HG03066 (cell line): ENCODE results near the gene ELOVL2.
"Not testable (repeated sequence)": the region's sequence is repeated elsewhere in the genome, so short reads cannot be mapped to it uniquely, and the experiment has no call there.

Experiments
- ATAC-seq: cut with Tn5 transposase; IDR thresholded peaks from one replicate; pipeline ENCODE4 v1.9.1; 2021; ENCODE audit warnings: low read depth; ENCODE audit not compliant: unreplicated experiment

ELOVL2 gene

DNA sequence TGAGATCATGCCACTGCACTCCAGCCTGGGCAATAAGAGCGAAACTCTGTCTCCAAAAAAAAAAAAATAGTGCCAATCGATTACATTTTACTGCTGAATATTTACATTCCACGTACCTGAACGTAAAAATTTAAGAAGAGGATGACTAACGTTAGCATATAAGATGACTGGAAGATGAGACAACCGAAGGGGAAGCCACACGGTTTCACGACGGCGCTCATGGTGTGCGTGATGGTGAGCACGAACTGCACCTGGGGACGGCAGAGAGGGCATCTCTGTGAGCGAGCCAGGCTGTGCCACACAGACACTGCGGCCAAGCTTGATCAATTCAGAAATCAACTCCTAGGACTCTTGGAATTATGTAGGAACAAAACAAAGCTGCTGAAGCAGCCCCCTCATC, 54.5 kb downstream of the ELOVL2 start:
- no peak for ATAC-seq

- ATAC-seq, result not testable (repeated sequence)
These were observed 59.1 kb downstream of the ELOVL2 start for GRCh38 chr6:10984959-10985358.

- ATAC-seq, result no peak
These were observed 62.7 kb downstream of the ELOVL2 start for GRCh38 chr6:10981409-10981808.

DNA sequence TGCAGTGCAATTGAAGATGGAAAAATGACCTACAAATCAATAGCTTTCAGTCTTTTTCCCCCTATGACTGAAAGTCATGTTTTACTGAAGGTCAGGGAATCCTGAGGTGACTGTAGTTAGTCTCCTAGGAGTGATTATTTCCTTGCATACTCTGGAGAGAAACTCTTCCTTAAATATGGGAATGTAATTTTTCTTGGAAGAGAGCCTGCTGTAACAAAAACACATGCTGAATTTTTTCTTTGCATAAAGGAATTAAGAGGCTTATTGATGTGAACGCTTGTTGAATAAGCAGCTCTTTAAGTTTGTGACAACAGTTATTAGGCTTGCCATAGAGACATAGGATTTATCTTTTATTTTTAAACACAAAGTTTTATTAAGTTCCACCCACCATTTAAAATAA, 64.5 kb downstream of the ELOVL2 start:
- no peak for ATAC-seq

DNA sequence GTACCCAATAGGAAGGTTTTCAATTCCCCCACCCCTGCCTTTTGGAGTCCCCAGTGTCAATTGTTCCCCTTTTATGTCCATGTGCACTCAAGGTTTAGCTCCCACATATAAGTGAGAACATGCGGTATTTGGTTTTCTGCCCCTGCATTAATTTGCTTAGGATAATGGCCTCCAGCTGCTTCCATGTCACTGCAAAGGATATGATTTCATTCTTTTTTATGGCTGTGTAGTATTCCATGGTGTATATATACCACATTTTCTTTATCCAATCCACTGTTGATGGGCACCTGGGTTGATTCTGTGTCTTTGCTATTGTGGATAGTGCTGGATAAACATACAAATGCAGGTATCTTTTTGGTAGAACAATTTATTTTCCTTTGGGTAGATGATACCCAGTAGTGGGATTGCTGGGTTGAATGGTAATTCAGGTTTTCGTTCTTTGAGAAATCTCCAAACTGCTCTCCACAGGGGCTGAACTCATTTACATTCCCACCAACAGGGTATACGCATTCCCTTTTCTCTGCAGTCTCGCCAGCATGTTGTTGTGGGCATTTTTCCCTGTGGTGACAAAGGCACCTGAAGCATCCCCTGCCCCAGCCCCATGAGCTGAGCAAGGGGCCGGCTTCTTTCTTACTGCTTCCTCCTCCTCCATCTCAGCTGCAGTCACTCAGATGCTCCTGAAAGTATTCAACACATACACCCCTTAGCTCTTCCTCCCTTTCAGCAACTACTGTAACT, 66.7 kb downstream of the ELOVL2 start:
- ATAC-seq, result no peak

GRCh38 chr6:10976571-10976970, 67.5 kb downstream of the ELOVL2 start:
- no peak for ATAC-seq

DNA sequence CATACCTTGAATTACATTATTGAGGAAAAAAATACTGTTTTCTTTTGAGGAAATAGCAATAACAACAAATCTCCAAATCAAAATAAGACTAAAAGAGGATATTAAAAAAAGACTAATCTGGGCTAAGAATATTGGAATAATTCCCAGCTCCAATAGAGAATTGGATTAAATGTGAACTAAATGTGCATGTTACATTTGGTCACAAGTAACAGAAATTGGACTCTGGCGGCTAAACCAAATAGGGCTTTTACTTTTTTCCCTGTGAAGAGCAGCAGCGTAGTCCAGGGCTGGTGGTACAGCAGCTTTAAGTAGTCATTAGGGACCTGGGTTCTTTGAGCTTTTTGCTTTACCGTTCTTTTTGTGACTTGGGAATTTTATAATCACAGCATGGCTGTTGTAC, 71.9 kb downstream of the ELOVL2 start:
- ATAC-seq, result no peak

GRCh38 chr6:10970731-10971130, 73.4 kb downstream of the ELOVL2 start:
- no peak for ATAC-seq

DNA sequence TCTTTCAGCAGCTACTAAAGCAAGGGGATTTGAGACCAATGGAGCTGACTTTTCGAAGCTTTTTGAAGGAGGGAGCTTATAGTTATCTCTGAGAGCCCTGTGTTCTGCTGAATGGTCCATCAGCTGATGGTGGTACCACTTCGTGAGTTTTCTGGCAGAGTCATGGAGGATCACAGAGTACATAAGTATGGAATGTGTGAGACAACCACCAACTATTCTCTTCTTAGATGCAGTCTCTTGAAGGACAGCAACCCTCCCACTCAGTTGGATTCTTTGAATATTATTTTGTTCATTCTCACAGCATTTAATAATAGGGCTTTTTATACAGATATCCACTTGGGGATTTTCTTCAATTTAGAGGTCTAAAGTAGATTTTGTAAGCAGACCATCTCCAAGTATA, 75.3 kb downstream of the ELOVL2 start:
- ATAC-seq, result no peak

DNA sequence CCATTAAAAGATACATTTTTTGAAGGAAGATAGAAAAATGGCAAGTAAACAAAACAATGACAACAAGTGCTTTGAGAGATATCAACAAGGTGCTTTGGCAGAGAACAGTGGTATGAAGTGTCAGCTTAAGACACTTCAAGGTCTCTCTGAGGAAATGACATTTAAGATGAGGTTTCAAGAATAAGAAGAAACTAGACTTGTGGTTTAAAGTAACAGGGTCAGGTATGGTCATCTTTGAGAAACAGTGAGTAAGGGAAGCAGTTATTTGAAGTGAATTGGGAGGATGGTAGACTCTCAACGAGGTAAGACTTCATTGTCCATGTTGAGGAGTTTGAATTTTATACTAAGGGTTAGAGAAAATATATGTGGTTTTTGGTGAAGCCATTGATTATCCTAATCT, 79.4 kb downstream of the ELOVL2 start:
- peak; percentile 98 for ATAC-seq

- ATAC-seq, result no peak
These were observed 81.0 kb downstream of the ELOVL2 start for GRCh38 chr6:10963113-10963512.

GRCh38 chr6:10962673-10963072, 81.4 kb downstream of the ELOVL2 start:
- no peak for ATAC-seq

DNA sequence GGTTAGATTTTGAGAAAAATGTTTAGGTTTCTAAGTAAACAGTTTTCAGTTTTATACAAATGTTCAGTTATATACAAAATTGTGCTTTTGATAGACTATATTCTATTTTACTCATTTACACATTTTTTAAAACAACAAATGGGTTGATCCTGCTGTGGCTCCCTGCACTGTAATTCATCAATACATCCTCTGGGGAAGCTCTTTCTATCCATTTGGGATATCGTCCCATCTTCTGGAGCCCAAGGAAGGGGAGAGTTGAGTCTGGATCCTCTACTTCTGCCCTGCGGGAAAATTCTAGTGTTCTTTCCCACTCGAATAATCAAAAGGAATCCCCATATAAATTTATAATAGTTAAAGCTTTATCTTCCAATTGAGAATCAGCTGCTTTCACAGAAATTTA, 82.3 kb downstream of the ELOVL2 start:
- ATAC-seq, result no peak

DNA sequence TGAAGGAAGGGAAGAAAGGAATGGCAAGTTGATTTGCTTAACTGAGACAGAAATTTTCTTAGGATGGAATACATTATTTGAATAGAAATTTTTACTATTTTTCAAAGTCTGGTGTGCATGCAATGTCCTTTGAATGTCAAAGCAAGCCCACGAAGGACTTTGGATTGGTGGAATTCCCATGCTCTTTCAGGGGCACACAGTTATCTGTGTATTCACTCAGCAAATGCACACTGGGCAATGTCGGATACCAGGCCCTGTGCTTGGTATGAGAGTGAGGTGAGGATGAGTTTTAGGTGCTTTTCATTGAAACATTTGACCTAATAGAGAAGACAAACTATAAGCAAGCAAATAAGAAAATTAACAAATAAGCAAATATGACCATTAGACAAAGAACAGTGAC, 83.9 kb downstream of the ELOVL2 start:
- ATAC-seq, result no peak

DNA sequence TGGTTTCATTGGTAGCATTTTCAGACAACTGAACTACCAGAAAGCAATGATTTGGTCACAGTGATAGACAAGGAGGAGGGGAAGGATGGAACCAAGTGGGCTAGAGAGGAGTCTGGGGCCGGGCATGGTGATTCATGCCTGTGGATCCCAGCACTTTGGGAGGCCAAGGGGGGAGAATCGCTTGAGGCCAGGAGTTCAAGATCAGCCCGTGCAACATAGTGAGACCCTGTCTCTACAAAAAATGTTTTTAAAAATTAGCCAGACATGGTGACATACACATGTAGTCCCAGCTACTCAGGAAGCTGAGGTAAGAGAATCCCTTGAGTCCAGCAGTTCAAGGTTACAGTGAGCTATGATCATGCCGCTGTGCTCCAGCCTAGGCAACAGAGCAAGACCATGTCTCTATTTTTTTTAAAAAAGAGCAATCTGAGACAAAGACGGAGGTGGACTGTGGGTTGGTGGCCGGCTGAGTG, 86.7 kb downstream of the ELOVL2 start:
- ATAC-seq, result no peak

DNA sequence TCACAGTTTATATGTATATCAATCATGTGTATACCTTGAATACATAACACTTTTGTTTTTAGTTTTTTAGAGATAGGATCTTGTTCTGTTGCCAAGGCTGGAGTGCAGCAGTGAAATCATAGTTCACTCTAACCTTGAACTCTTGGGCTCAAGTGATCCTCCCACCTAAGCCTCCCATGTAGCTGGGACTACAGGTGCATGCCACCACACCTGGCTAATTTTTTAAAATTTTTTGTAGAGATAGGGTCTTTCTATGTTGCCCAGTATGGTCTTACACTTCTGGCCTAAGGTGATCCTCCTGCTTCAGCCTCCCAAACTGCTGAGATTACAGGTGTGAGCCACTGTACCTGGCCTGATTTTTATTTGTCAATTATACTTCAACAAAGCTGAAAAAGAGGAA, 87.3 kb downstream of the ELOVL2 start:
- no peak for ATAC-seq

- peak; percentile 82 for ATAC-seq
These were observed 89.5 kb downstream of the ELOVL2 start for GRCh38 chr6:10954590-10955010.

- no peak for ATAC-seq
These were observed 92.3 kb downstream of the ELOVL2 start for GRCh38 chr6:10951675-10952282.

DNA sequence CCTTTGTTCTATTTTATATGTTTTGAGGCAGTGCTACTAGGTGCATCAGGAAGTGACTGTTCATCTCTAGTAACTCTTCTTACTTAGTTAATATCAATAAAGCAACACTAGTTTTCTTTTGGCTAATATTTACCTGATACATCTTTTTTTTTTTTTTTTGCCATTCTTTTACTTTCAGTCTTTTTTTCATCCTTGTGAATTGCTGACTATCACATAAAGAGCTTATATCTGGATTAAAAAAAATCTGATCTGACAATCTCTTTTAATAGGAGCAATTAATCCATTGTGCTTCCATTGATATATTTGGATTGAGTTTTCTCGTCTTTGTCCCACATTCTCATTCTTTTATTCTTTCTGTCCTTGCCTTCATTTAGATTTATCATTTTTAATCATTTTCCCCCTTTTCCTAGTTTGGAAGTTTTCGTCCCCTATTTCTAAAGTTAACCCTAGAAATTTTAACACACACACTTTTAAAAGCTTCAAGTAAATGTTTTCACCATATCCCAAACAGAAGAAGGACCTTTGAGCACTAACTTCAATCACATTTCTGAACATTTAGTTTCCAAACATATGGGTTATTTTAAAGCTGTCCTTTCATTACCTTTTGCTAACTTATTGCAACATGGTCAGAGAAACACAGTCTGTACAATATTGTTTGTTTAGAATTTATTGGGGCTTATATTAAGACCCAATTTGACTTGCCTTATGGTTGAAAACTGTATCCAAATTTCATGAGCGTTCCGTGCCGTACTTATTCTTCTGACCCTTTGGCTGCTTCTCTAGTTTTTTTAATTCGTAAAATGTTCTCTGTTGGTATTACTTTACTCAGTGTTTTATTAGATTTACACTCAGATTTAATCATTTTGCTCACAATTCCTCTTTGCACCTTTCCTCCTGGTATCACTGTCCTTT, 94.3 kb downstream of the ELOVL2 start:
- no peak for ATAC-seq

DNA sequence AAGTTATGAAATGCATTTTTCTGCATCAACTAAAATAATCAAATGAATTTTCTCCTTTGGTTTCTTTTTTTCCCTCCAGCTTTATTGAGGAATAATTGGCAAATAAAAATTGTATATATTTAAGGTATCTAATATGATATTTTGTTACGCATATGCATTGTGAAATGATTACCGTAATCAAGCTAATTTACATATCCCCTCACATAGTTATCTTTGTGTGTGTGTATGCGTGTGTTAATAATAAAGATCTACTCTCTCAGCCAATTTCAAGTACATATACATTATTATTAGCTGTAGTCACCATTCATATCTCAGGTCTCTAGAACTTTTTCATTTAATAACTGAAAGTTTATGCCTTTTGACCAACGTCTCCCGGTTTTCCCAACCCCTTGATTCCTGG, 96.1 kb downstream of the ELOVL2 start:
- no peak for ATAC-seq

- no peak for ATAC-seq
These were observed 98.3 kb downstream of the ELOVL2 start for GRCh38 chr6:10945845-10946244.
